Astrocyte of the spinal cord (primary cell): Measurements from ENCODE around the gene SKP2.

Source experiments
- DNase-seq: peaks from one replicate; pipeline ENCODE4 v3.0.0; 2011; ENCODE audit warnings: low read depth, low spot score
- H3K4me3 ChIP-seq: 2 replicates; pipeline ENCODE4 v1.5.1; 2011; ENCODE audit warnings: low read depth, mild to moderate bottlenecking, low read length, moderate library complexity
- CTCF ChIP-seq: IDR thresholded peaks from 2 replicates; pipeline ENCODE4 v1.5.1; 2012; ENCODE audit warnings: low read depth, mild to moderate bottlenecking, low read length, inconsistent platforms
- in situ Hi-C: cut with HindIII; loops from 2 replicates; pipeline ENCODE4 v1.10.0; 2017; ENCODE audit warnings: low sequenced_read_pairs

The SKP2 gene

GRCh38 chr5:36150676-36151433 lies 1.1 kb upstream of the SKP2 start:
- TF ChIP-seq CTCF = no peak
- H3K4me3 ChIP-seq = peak overlapping the region; percentile 98
- DNase-seq = peak; percentile 42
- in situ Hi-C loops = no loop called here

DNA sequence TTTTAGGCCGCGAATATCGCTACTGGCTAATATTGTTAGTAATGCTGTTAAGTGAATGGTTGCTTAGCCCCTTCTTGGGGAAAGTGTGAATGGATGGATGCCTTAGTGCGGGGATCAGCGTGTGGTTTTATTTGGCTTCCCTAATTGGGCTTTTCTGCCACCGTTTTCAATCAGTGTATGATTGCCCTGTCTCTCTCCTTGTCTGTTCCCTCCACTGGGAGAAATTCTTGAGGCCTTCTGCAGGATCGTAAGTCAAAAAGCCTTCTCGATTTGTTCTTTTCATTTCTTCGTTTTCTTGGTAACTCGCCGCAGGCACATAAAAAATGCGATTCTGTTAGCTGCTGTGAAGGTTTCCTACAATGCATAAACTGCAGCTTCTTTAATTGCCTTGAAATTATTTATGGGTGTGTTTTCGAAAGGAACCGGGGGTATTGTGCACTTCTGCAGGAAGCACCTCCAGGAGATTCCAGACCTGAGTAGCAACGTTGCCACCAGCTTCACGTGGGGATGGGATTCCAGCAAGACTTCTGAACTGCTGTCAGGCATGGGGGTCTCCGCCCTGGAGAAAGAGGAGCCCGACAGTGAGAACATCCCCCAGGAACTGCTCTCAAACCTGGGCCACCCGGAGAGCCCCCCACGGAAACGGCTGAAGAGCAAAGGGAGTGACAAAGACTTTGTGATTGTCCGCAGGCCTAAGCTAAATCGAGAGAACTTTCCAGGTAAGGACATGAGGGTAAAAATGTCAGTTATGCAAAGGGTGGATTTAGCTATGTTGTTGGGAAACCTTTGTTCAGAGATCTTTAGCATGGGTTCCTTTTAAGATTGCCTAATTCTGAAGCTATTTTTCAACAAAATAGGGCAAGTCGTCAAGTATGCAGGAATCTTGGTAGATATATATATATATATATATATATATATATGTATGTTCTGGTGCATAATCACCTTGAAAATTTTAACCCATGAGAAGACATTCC lies 700 bp downstream of the SKP2 start:
- no peak for DNase-seq
- peak overlapping the region; percentile 98 for H3K4me3 ChIP-seq
- no peak for TF ChIP-seq CTCF
- in situ Hi-C loops = no loop called here

DNA sequence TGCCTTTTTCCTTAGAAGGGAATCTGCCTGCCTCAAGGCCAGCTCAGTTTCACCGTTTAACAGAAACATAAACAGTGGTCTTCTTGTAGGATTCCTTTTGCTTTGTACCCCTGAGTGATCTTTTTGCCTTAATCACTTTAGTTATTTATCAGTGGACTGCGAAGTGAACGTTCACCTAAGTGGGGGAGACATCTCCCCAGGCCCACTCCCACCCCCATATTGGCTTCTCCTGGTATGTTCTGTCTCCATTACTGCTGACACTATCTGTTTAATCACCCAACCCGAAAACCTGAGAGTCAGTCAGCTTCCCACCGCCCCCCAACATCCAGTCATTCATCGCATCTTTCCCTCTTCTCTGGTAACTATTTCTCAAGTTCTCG lies 1.4 kb downstream of the SKP2 start:
- TF ChIP-seq CTCF = no peak
- in situ Hi-C loops = no loop called here
- DNase-seq = no peak
- H3K4me3 ChIP-seq = peak overlapping the region; percentile 98

- in situ Hi-C loops = no loop called here
Measured at GRCh38 chr5:36153726-36154125, 1.8 kb downstream of the SKP2 start.

DNA sequence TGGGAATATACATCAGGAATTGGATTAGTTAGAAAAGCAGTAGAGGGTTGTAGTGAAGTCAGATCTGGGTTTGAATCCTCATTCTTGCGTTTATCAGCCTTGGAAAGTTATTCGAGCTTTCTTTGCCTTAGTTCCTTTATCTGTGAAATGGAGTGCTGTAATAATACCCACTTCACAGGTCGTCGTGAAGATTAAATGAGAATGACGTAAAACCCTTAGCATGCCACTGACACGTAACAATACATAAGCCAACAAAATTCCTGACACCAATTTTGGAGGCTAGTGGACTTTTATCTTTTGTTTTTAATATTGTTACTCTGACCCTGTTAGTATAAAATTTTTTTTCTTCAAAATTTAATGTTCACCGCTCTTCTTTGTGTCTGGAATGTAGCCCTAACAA lies 3.4 kb downstream of the SKP2 start:
- in situ Hi-C loops = no loop called here
- H3K4me3 ChIP-seq = no peak overlapping the region
- DNase-seq = no peak
- TF ChIP-seq CTCF = no peak

More at GRCh38 chr5:36153726-36154125, 1.8 kb downstream of the SKP2 start:
- no peak for TF ChIP-seq CTCF
- DNase-seq = no peak
- H3K4me3 ChIP-seq = no peak overlapping the region

- no peak for DNase-seq
Measured at GRCh38 chr5:36156121-36156601, 4.2 kb downstream of the SKP2 start.

More at GRCh38 chr5:36156121-36156601, 4.2 kb downstream of the SKP2 start:
- H3K4me3 ChIP-seq = no peak overlapping the region
- no peak for TF ChIP-seq CTCF
- in situ Hi-C loops = no loop called here
